HG03159 (cell line): ENCODE data around the gene TRAF5.
"Not testable (repeated sequence)": the region's sequence is repeated elsewhere in the genome, so short reads cannot be mapped to it uniquely, and the experiment has no call there.

ENCODE experiments used
- ATAC-seq: cut with Tn5 transposase; IDR thresholded peaks from one replicate; pipeline ENCODE4 v1.9.1; 2021; ENCODE audit warnings: mild to moderate bottlenecking, moderate library complexity; ENCODE audit not compliant: unreplicated experiment

TRAF5 gene

GRCh38 chr1:211376807-211377470, 50.3 kb downstream of the TRAF5 start:
- no peak for ATAC-seq

DNA sequence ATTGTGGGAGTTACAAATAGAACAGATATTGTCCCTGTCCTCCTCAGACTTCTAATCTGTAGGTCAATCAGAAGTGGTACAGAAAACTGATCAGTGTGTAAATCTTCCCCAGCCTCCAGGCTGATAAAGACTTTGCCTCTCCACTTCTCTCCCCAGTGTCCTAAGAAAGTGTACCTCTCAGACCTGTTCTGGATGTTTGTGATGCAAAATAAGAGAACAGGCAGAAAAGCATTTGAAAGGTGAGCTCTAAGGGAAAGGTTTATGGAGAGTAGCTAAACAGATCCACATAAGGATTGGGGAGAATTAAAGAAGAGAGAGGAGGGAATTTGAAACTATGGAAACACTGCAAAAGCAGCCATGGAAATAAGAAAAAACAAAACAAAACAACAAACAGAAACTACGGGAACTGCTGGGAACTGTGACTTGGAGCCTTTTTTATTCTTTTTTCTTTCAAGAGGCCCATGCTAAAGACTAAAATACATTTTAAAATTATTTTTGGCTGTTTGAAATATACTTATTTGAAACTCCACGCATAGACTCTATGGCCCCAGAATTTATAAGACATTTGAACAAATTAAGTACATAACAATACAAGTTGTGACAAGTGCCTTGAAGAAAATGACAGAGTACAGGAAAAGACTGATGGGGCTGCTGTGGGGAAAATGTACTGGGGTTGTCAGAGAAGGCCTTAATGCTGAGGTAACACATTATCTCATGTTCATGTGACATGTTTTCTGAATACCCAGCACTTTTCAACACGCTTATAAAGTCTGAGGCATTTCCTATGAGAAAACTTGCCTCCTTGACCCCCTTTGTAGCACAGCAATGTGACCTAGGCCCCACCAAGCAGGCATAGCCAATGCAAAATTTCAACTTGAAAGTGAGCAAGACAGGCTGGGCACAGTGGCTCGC, 51.2 kb downstream of the TRAF5 start:
- ATAC-seq = no peak

DNA sequence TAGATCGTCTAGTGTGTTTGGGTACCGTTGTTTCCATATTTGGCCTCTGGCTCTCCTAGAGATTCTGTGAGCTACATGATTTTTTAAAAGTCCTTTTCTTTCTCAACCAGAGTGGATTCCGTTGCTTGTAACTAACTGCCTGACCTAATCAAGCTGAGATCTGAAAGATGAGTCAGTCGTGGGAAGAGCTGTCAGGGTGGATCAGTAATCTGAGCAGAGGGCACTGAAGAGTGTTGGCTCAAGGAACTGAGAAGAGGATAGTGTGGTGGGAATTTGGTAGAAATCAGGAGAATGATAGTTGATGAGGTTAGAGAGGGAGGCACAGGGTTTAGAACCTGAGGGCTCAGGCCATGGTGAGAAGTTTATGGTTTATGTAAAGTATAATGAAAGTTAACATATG, 52.2 kb downstream of the TRAF5 start:
- no peak for ATAC-seq

GRCh38 chr1:211379446-211379845, 52.8 kb downstream of the TRAF5 start:
- ATAC-seq = no peak

DNA sequence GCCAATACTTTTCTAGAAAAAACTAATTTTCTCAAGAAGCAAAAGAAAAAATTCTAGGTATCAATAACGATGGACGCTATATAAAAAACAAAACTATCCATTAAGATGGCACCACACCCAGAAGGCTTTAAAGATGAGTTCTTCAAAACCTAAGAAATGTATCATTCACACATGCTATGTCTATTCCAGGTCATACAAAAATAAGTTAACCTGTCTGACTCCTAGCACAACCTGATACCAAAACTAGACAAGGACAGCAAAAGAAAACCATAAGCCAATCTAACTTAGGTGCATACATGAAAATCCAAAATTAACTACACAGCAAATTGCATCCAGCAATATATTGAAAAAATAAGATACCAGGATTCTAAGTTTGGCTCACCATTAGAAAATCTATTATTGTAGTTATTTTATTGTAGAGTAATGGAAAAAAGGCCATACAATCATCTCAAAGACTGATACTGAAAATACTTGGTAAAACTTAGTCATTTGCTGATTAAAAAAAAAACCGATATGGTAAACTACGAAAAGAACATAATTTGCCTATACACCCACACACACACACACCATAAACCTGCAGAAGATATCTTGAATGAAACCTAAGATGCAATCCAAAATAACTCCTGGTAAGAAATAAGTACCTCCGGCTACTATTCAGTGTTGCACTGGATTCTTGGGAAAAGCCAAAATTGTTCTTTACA, 55.0 kb downstream of the TRAF5 start:
- no peak for ATAC-seq

DNA sequence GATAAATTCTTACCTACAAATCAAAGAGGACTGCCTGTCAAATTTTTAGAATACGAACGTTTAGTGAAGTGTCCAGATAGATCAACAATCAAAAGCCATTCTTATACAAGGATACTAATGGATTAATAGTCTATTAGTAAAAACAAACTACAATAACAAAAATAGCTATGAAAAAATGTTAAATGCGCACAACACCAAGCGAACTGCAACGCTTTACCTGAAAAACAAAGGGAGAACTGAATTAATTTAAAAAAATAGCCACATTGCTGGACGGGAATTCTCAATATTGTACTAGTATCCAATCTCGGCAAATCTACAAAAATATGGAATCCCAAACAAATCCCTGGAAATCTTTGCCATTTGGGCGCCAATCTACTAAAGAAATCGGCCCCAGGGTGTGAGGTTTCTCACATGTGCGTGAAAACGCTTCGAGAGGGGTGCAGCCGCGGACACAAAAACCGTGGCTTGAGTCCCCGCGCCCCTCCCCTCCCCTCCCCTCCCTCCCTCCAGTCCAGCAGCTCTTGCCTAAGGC, 55.6 kb downstream of the TRAF5 start:
- no peak for ATAC-seq

DNA sequence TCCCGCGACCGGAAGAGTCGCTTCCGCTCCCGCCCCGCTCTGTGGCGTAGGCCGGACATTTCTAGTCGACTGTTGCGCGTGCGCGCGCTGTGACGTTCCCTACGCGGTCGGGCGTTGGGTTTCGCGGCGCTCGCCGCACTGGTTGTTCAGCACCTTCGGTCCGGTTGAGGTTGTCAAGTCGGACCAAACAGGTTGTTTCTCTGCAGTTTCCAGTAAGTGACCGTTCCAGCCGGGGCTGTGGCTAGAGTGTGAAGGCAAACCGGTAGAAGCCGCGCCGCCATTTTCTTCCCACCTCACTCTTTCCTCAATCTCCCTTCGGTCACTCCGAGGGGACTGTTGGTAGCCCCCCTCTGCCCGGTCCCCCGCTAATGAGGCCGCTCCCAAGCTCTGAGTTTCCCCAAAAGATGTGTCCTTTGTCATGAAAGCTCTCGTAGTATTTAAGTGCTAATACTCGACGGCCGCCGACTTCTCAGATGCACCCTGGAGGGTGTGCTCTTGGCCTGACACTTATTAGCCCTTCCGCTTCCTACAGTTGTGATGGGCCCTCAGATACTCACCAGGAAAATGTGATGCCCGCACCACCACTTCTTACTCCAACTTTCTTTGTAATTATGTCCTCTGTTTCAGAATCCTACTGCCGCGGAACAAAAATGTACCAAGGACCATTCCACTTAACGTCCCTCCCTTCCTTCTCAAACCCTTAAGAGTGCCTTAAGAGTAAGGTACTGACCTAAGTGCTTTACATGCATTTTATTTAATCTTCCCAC, 56.3 kb downstream of the TRAF5 start:
- peak; percentile 95 for ATAC-seq

- ATAC-seq = no peak
These were observed 57.9 kb downstream of the TRAF5 start for GRCh38 chr1:211384524-211384923.

- ATAC-seq = no peak
These were observed 60.3 kb downstream of the TRAF5 start for GRCh38 chr1:211386921-211387320.

GRCh38 chr1:211390829-211391228, 64.2 kb downstream of the TRAF5 start:
- ATAC-seq = not testable (repeated sequence)

DNA sequence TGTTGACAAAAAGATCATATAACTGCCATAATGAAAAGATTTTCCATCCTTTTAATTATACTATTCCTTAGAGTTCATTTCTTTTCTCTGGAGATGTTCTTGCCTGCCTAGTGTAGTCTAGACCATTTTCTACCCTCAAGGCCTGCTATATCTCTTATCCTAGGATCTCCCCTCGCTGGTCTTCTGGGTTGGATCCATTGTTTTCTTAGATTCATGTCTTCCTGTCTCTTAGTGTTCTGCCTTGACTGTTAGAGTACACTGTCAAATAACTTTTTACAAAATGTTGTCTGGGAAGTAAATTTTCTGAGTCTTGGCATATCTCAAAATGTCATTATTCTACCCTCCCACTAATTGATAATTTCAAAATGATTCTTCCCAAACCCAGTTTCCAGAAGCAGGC, 66.6 kb downstream of the TRAF5 start:
- ATAC-seq = no peak

DNA sequence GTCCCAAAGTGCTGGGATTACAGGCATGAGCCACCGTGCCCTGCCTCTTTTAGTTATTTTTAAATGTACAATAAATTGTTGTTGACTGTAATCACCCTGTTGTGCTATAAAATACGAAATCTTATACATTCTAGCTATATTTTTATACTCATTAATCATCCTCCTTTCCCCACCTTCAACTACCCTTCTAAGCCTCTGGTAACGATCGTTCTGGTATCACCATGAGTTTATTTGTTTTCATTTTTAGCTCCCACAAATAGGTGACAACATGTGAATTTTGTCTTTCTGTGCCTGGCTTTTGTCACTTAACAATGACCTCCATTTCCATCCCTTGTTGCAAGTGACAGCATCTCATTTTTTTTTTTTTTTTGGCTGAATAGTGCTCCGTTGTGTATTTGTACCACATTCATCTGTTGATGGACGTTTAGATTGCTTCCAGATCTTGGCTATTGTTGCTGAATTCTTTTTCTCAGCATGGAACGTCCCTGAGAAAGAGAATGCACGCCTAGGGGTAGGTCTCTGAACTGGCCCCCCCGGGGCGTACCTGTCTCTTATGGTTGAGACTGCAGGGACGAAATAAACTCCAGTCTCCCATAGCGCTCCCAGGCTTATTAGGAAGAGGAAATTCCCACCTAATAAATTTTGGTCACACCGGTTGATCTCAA, 71.8 kb downstream of the TRAF5 start:
- ATAC-seq = not testable (repeated sequence)

DNA sequence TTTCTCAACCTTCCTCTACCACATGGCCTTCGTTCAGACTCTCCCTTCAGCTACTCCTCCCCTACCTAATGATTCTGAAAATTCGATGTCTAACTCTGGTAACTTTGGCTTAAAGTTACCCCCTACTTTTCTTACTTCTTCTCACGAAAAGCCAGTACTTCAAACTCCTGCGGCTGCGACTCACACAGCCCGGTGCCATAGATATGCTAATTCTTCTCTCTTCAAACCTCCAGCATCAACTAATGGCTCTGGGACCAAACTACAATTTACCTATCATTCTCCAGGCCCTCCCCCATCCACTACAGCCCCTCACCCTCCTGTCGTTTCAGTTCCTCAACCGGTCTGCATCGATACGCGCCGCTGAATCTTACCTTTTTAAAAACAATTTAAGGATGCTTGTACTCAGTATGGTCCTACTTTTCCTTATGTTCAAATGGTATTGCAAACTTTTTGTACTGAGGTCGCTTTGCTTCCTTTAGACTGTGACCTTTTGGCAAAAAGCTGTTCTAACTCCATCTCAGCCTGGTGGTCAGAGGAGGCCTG, 73.3 kb downstream of the TRAF5 start:
- not testable (repeated sequence) for ATAC-seq

DNA sequence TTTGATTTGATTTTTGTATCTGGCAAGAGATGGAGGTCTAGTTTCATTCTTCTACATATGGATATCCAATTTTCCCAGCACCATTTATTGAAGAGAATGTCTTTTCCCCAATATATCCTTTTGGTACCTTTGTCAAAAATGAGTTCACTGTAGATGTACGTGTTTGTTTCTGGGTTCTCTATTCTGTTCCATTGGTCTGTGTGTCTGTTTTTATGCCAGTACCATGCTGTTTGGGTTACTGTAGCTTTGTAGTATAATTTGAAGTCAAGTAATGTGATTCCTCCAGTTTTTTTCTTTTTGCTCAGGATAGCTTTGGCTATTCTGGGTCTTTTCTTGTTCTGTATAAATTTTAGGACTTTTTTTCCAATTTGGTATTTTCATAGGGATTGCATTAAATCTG, 75.1 kb downstream of the TRAF5 start:
- not testable (repeated sequence) for ATAC-seq

DNA sequence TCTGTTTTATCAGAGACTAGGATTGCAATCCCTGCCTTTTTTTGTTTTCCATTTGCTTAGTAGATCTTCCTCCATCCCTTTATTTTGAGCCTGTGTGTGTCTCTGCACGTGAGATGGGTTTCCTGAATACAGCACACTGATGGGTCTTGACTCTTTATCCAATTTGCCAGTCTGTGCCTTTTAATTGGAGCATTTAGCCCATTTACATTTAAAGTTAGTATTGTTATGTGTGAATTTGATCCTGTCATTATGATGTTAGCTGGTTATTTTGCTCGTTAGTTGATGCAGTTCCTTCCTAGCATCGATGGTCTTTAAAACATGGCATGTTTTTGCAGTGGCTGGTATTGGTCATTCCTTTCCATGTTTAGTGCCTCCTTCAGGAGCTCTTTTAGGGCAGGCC, 79.5 kb downstream of the TRAF5 start:
- not testable (repeated sequence) for ATAC-seq

DNA sequence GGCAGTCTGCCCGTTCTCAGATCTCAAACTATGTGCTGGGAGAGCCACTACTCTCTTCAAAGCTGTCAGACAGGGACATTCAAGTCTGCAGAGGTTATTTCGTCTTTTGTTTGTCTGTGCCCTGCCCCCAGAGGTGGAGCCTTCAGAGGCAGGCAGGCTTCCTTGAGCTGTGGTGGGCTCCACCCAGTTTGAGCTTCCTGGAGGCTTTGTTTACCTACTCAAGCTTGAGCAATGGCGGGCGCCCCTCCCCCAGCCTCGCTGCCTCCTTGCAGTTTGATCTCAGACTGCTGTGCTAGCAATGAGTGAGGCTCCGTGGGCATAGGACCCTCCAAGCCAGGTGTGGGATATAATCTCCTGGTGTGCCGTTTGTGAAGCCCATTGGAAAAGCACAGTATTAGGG, 81.1 kb downstream of the TRAF5 start:
- not testable (repeated sequence) for ATAC-seq

DNA sequence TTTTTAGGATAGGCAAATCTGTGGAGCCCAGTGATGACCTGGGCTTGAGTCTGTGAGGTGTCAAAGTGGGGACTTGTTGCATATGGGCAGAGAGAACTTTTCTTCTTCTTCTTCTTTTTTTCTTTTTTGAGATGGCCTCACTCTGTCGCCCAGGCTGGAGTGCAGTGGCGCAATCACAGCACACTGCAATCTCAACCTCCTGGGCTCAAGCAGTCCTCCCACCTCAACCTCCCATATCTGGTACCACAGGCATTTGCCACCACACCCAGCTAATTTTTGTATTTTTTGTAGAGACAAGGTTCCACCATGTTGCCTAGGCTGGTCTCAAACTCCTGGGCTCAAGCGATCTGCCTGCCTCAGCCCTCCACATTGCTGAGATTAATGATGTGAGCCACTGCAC, 85.0 kb downstream of the TRAF5 start:
- no peak for ATAC-seq

DNA sequence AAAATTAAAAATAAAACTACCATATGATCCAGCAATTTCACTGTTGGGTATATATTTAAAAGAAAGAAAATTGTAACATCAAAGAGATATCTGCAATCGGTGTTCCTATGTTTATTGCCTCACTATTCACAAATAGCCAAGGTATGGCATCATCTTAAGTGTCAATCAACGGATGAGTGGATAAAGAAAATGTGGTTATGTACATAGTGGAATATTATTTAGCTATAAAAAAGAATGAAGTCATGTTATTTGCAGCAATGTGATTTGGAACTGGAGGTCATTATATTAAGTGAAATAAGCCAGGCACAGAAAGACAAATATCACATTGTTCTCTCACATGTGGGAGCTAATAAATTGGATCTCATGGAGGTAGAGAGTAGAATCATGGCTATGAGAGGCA, 89.1 kb downstream of the TRAF5 start:
- ATAC-seq = no peak

DNA sequence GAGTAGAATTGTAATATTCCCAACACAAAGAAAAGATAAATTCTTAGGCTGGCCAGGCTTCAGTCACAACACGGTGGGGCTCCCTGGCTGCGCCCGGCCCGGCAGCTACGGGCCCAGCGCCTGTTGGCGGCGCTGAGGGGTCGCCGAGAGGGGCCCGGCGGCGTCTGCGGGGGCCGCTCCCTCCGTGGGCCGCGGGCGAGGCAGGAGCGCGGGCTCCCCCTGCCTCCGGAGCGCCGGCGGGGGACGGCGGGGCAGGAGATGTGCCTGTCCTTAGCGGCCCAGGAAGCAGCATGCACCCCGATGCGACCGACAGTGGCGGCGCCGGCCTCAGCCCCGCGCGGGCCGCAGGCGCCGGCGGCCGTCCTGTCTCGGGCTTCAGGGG, 89.6 kb downstream of the TRAF5 start:
- ATAC-seq = peak; percentile 54
